Suprapubic skin (tissue), 4 donors: ENCODE results near the gene TBC1D8. TPM values are rescaled to one million over a fixed set of nuclear protein-coding genes. Genes with fewer than 3 reads are reported as not detected.

Source experiments
- DNase-seq, 2 donors: peaks; one replicate each; pipeline ENCODE4 v3.0.0-alpha.2; 2019; ENCODE audit warnings: low spot score in 2 of 2
- H3K27ac ChIP-seq: fragments of 200-600 bp; sonication (generic); one replicate; pipeline ENCODE4 v1.5.1; 2019
- H3K27me3 ChIP-seq: fragments of 200-600 bp; sonication (generic); one replicate; pipeline ENCODE4 v1.5.1; 2019
- H3K36me3 ChIP-seq: fragments of 200-600 bp; sonication (generic); one replicate; pipeline ENCODE4 v1.5.1; 2019
- H3K4me1 ChIP-seq: fragments of 200-600 bp; sonication (generic); one replicate; pipeline ENCODE4 v1.5.1; 2019
- H3K4me3 ChIP-seq: fragments of 200-600 bp; sonication (generic); one replicate; pipeline ENCODE4 v1.5.1; 2019; ENCODE audit warnings: mild to moderate bottlenecking
- H3K9me3 ChIP-seq: fragments of 200-600 bp; sonication (generic); one replicate; pipeline ENCODE4 v1.5.1; 2019
- EP300 ChIP-seq: sonication (generic); formaldehyde crosslinking; IDR thresholded peaks from one replicate; pipeline ENCODE4 v1.6.1; 2017; ENCODE audit warnings: antibody characterized with exemption
- POLR2A ChIP-seq, 2 donors: fragments of 450-650 bp; IDR thresholded peaks; one replicate each; pipeline ENCODE4 v1.6.1; 2017; ENCODE audit warnings: antibody characterized with exemption in 2 of 2, mild to moderate bottlenecking in 2 of 2, moderate library complexity in 2 of 2
- POLR2AphosphoS5 ChIP-seq, 3 donors: sonication (generic); formaldehyde crosslinking; IDR thresholded peaks; one replicate each; pipeline ENCODE4 v1.6.1; 2017; ENCODE audit warnings: antibody characterized with exemption in 3 of 3
- WGBS: methylation state at CpG from one replicate; pipeline ENCODE4 v1.1.5; 2018; 5-methylcytosine and 5-hydroxymethylcytosine counted together
- total RNA-seq, 4 donors: library from RNA; depleted of rRNA; stranded (reverse); fragments of >200 nt; gene quantifications; one replicate each; pipeline ENCODE4 v1.1.0, GENCODE V29; 2016
- TF ChIP-seq, protein P1 (sequence below), 2 donors: fragments of 200-600 bp in 1 of 2; fragments of 450-650 bp in 1 of 2; sonication (generic) in 1 of 2; IDR thresholded peaks; one replicate each; pipeline ENCODE4 v1.5.1; 2016 to 2019; ENCODE audit warnings: antibody characterized with exemption in 2 of 2, mild to moderate bottlenecking in 1 of 2, moderate library complexity in 1 of 2

TBC1D8 gene
- total RNA-seq, 4 donors from 2014 or later: 38.8 to 309 (median 68.3) TPM

DNA sequence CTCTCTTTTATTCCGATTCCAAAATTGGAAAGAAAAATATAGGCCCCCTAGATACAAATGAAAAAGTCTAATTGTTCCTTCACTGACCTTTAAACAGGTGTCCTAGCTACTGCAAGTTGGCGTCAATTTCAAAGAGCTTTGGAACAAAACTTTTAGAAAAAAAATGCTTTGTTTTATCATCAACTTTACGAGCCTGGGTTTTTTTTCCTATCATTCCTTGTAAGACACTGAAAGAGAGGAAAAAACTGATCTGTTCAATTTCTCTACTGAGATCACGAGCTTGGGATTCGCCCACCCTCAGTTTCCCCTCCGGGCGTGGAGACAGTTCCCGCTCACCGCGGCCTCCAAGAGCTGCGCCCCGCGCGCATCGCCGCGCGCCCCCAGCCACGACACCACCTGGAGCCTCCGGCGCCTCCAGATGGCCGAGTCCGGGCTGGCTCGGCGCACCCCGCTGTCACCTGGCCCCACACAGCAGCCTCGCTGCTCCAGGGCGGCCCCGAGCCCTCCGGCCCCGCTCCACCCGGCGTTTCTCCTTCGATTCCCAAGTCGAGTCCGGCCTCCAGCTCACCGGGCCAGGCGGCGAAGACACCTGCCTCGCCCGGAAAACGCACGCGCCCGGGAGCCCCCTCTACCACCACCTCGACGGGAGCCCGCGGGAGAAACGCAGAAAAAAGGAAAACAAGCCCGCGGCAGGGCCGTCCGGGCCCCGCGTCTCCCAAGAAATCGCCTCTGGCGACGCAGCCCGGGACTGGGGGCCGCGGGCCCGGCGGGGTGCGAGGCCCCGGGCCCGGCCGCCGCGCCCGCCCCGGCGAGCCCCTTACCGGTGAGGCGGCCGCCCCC, 656 bp downstream of the TBC1D8 start:
- TF ChIP-seq, protein P1, sequence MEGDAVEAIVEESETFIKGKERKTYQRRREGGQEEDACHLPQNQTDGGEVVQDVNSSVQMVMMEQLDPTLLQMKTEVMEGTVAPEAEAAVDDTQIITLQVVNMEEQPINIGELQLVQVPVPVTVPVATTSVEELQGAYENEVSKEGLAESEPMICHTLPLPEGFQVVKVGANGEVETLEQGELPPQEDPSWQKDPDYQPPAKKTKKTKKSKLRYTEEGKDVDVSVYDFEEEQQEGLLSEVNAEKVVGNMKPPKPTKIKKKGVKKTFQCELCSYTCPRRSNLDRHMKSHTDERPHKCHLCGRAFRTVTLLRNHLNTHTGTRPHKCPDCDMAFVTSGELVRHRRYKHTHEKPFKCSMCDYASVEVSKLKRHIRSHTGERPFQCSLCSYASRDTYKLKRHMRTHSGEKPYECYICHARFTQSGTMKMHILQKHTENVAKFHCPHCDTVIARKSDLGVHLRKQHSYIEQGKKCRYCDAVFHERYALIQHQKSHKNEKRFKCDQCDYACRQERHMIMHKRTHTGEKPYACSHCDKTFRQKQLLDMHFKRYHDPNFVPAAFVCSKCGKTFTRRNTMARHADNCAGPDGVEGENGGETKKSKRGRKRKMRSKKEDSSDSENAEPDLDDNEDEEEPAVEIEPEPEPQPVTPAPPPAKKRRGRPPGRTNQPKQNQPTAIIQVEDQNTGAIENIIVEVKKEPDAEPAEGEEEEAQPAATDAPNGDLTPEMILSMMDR (IDR thresholded peaks at IDR 0.05): no peak
- TF ChIP-seq EP300 (no peak), POLR2A (IDR thresholded peaks at IDR 0.05) (no peak), POLR2AphosphoS5 (IDR thresholded peaks at IDR 0.05) (no peak)
- peaks cover 51% of the 10 kb centered on the region for H3K4me1 ChIP-seq
- peak overlapping the region; percentile 86 for H3K27ac ChIP-seq
- DNase-seq: peak in 1 of 2 donors; percentile 73
- H3K36me3 ChIP-seq: no peaks in the 10 kb centered on the region
- H3K27me3 ChIP-seq: no peaks in the 10 kb centered on the region
- no peaks in the 10 kb centered on the region for H3K9me3 ChIP-seq
- H3K4me3 ChIP-seq: peak overlapping the region; percentile 80
- 4% methylated on average over 33 of the region's 76 CpGs for WGBS

DNA sequence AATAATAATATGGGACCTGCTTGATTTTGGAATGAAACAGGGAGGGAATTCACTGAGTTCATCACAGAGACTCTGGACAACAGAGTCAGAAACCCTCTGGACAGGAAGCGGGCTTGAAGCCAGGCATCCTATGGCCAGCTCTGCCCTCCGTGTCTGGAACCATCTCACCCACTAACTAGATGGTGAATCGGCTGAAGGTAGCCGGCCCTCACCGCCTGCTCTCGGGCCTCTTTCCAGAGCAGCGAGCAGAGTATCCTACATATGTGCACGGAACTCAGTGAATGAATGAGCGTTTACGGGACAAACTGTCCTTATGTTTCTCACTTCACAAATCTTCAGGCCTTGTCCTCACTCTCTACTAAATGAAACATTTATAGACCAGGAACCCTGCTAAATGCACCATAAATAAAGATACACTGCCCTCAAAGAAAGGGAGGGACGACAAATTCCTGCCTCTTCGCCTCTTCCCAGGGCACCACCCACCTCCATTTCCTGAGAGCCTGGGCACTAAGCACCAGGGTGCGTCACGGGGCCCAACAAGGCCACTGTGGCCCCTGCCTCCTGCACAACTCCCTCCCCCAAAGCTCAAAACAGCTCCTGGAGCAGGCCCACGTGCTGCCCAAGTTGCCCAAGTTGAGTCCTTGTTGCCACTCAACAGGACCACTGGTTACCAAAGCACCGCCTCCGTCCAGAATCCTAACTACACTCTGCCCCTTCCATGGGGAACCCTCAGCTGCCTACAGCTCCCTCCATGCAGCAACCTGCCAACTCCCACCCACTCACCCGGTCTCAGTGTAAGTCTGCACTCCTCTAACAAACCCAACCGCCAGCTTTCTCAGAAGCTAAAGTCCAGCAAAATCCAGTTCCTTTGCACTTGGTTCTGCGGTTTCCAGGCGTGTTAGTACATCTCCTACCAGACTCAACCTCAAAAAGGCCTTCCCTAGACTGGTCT, 1.7 kb downstream of the TBC1D8 start:
- Histone ChIP-seq H3K27me3 (no peaks in the 10 kb centered on the region), H3K27ac (peak overlapping the region; percentile 86), H3K36me3 (no peaks in the 10 kb centered on the region), H3K4me3 (peak overlapping the region; percentile 80), H3K9me3 (no peaks in the 10 kb centered on the region), H3K4me1 (peaks cover 51% of the 10 kb centered on the region)
- TF ChIP-seq, protein P1 (IDR thresholded peaks at IDR 0.05): no peak
- no peak for TF ChIP-seq POLR2AphosphoS5 (IDR thresholded peaks at IDR 0.05)
- no peak for TF ChIP-seq EP300
- TF ChIP-seq POLR2A (IDR thresholded peaks at IDR 0.05): no peak
- no peak for DNase-seq
- WGBS: 77% methylated on average over 21 of the region's 21 CpGs

DNA sequence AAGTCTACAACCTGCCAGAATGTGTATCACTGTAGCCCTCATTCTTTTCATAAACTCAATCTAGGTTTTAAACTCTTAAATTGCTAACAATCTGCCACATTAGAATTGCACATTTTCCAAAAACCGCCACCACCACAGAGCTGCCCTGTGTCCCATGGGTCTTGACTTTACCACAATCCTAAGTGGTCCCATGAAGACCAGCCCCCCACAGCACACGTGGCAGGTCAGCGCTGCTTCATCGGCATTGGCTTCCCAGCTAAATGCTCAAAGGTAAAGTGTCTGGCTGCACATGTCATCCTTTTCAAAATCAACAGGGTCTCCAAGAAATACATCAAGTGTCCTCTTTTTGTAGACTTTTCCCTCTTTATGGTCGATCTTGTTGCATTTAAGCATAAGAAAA, 2.4 kb downstream of the TBC1D8 start:
- H3K9me3 ChIP-seq: no peaks in the 10 kb centered on the region
- no peak for DNase-seq
- no peak for TF ChIP-seq POLR2AphosphoS5 (IDR thresholded peaks at IDR 0.05)
- no peak for TF ChIP-seq EP300
- TF ChIP-seq POLR2A (IDR thresholded peaks at IDR 0.05): no peak
- TF ChIP-seq, protein P1 (IDR thresholded peaks at IDR 0.05): no peak
- peak overlapping the region; percentile 80 for H3K4me3 ChIP-seq
- no peaks in the 10 kb centered on the region for H3K36me3 ChIP-seq
- peaks cover 51% of the 10 kb centered on the region for H3K4me1 ChIP-seq
- H3K27me3 ChIP-seq: no peaks in the 10 kb centered on the region
- 93% methylated on average over 5 of the region's 5 CpGs for WGBS
- no peak overlapping the region for H3K27ac ChIP-seq

DNA sequence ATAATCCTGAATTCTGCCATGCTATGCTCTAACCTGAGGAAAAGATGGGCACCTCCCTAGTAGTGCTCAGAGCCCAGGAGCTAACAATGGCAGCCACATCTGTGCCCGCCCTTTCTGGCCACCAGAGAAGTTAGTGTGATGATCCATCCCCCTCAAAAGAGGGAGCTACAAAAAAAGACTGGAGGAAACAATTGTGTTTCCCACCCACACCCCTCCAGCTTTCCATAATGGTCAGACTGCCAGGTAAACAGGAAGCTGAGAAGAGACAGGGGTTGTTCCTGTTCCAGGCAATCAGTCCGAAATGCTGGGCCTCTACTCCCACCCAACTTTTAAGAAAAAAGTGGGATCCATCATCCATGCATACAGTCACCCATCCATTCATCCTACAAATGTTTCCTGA, 3.2 kb downstream of the TBC1D8 start:
- Histone ChIP-seq H3K36me3 (no peaks in the 10 kb centered on the region), H3K9me3 (no peaks in the 10 kb centered on the region), H3K4me1 (peaks cover 49% of the 10 kb centered on the region), H3K27me3 (no peaks in the 10 kb centered on the region), H3K27ac (no peak overlapping the region), H3K4me3 (peak overlapping the region; percentile 80)
- TF ChIP-seq POLR2AphosphoS5 (IDR thresholded peaks at IDR 0.05) (no peak), EP300 (no peak), POLR2A (IDR thresholded peaks at IDR 0.05) (no peak)
- WGBS: 76% methylated on average over 2 of the region's 2 CpGs
- no peak for DNase-seq

DNA sequence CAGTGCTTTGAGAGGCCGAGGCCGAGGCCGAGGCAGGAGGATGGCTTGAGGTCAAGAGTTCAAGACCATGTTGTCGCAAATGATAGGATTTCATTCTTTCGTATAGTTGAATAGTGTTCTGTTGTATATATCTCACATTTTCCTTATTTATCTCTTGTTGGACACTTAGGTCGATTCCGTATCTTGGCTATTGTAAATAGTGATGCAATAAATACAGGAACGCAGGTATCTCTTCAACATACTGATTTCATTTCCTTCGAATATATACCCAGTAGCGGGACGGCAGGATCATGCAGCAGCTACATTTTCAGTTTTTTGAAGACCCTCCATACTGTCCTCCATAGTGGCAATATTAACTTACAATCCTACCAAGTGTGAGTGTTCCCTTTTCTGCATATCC, 4.1 kb downstream of the TBC1D8 start:
- 97% methylated on average over 11 of the region's 11 CpGs for WGBS
- Histone ChIP-seq H3K4me3 (no peak overlapping the region), H3K36me3 (no peaks in the 10 kb centered on the region)

More for the DNA sequence above, 4.1 kb downstream of the TBC1D8 start:
- H3K27ac ChIP-seq: no peak overlapping the region
- peaks cover 40% of the 10 kb centered on the region for H3K4me1 ChIP-seq
- no peak for DNase-seq
- no peaks in the 10 kb centered on the region for H3K27me3 ChIP-seq
- no peak for TF ChIP-seq POLR2AphosphoS5 (IDR thresholded peaks at IDR 0.05)
- TF ChIP-seq, protein P1 (IDR thresholded peaks at IDR 0.05): no peak
- no peak for TF ChIP-seq EP300
- no peak for TF ChIP-seq POLR2A (IDR thresholded peaks at IDR 0.05)
- H3K9me3 ChIP-seq: no peaks in the 10 kb centered on the region
